IMR-90 (cell line): ENCODE results near the gene CA6.

ENCODE experiments used
- BHLHE40 ChIP-seq: fragments of 150-350 bp; IDR thresholded peaks from 2 replicates; pipeline ENCODE4 v1.6.1; 2016; ENCODE audit warnings: mild to moderate bottlenecking, low read depth, low read length
- CEBPB ChIP-seq: IDR thresholded peaks from 2 replicates; pipeline ENCODE4 v1.6.1; 2012; ENCODE audit warnings: low read depth, low read length, improper control_type of control experiment
- CHD1 ChIP-seq: IDR thresholded peaks from 2 replicates; pipeline ENCODE4 v1.6.1; 2012; ENCODE audit warnings: low read depth, low read length, improper control_type of control experiment
- FOS ChIP-seq: fragments of 150-350 bp; IDR thresholded peaks from 2 replicates; pipeline ENCODE4 v1.6.1; 2016; ENCODE audit warnings: low read depth, low read length
- MAFK ChIP-seq: IDR thresholded peaks from 2 replicates; pipeline ENCODE4 v1.6.1; 2012; ENCODE audit warnings: low read depth, low read length, improper control_type of control experiment
- MXI1 ChIP-seq: IDR thresholded peaks from 2 replicates; pipeline ENCODE4 v1.6.1; 2012; ENCODE audit warnings: low read depth, mild to moderate bottlenecking, low read length, moderate library complexity, borderline replicate concordance
- POLR2A ChIP-seq: IDR thresholded peaks from 2 replicates; pipeline ENCODE4 v1.6.1; 2012; ENCODE audit warnings: mild to moderate bottlenecking, low read depth, low read length
- RAD21 ChIP-seq: IDR thresholded peaks from 2 replicates; pipeline ENCODE4 v1.6.1; 2012; ENCODE audit warnings: low read length, improper control_type of control experiment
- RCOR1 ChIP-seq: IDR thresholded peaks from 2 replicates; pipeline ENCODE4 v1.6.1; 2012; ENCODE audit warnings: mild to moderate bottlenecking, low read length, improper control_type of control experiment; ENCODE audit not compliant: insufficient replicate concordance
- RFX5 ChIP-seq: IDR thresholded peaks from 2 replicates; pipeline ENCODE4 v1.8.0; 2012; ENCODE audit warnings: low read depth, mild to moderate bottlenecking, low read length, moderate library complexity
- SMC3 ChIP-seq: fragments of 150-350 bp; IDR thresholded peaks from 2 replicates; pipeline ENCODE4 v1.6.1; 2016; ENCODE audit warnings: low read depth, mild to moderate bottlenecking, antibody characterized with exemption, low read length, moderate library complexity
- TF ChIP-seq, protein P1 (sequence below): conservative IDR thresholded peaks from 2 replicates; pipeline ENCODE4 v1.5.1; 2012; ENCODE audit warnings: mild to moderate bottlenecking, low read depth, low read length, improper control_type of control experiment
- TF ChIP-seq, protein P2 (sequence below): fragments of 150-350 bp; IDR thresholded peaks from 2 replicates; pipeline ENCODE4 v1.6.1; 2016; ENCODE audit warnings: low read depth, mild to moderate bottlenecking, low read length, moderate library complexity, borderline replicate concordance
- TF ChIP-seq, protein P3 (sequence below): fragments of 150-350 bp; IDR thresholded peaks from 2 replicates; pipeline ENCODE4 v1.6.1; 2017; ENCODE audit warnings: mild to moderate bottlenecking, antibody characterized with exemption, low read length, low read depth

DNA sequence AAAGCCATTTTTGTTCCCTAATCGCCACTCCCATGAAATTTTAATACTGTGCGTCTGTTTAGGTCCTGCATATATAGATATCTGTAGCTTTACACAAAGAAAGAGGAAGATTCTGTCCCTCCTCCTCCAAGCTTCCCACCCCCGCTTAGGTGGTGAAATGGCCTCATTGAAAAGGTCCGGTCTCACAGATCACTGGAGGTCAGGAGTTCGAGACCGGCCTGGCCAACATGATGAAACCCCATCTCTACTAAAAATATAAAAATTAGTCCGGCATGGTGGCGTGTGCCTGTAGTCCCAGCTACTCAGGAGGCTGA, 59.7 kb downstream of the CA6 start:
- TF ChIP-seq RFX5 (no peak), MAFK (no peak), POLR2A (no peak), FOS (no peak), RAD21 (no peak), BHLHE40 (no peak), CEBPB (no peak), MXI1 (no peak), RCOR1 (no peak), SMC3 (no peak), CHD1 (no peak)
- TF ChIP-seq, protein P1, sequence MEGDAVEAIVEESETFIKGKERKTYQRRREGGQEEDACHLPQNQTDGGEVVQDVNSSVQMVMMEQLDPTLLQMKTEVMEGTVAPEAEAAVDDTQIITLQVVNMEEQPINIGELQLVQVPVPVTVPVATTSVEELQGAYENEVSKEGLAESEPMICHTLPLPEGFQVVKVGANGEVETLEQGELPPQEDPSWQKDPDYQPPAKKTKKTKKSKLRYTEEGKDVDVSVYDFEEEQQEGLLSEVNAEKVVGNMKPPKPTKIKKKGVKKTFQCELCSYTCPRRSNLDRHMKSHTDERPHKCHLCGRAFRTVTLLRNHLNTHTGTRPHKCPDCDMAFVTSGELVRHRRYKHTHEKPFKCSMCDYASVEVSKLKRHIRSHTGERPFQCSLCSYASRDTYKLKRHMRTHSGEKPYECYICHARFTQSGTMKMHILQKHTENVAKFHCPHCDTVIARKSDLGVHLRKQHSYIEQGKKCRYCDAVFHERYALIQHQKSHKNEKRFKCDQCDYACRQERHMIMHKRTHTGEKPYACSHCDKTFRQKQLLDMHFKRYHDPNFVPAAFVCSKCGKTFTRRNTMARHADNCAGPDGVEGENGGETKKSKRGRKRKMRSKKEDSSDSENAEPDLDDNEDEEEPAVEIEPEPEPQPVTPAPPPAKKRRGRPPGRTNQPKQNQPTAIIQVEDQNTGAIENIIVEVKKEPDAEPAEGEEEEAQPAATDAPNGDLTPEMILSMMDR, result no peak
- TF ChIP-seq, protein P2, sequence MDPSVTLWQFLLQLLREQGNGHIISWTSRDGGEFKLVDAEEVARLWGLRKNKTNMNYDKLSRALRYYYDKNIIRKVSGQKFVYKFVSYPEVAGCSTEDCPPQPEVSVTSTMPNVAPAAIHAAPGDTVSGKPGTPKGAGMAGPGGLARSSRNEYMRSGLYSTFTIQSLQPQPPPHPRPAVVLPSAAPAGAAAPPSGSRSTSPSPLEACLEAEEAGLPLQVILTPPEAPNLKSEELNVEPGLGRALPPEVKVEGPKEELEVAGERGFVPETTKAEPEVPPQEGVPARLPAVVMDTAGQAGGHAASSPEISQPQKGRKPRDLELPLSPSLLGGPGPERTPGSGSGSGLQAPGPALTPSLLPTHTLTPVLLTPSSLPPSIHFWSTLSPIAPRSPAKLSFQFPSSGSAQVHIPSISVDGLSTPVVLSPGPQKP, result no peak
- TF ChIP-seq, protein P3, sequence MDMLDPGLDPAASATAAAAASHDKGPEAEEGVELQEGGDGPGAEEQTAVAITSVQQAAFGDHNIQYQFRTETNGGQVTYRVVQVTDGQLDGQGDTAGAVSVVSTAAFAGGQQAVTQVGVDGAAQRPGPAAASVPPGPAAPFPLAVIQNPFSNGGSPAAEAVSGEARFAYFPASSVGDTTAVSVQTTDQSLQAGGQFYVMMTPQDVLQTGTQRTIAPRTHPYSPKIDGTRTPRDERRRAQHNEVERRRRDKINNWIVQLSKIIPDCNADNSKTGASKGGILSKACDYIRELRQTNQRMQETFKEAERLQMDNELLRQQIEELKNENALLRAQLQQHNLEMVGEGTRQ, result no peak
